GM12878 (cell line): ENCODE measurements around the gene GALK2.

Source experiments
- CHD2 ChIP-seq: IDR thresholded peaks from 2 replicates; pipeline ENCODE4 v1.6.1; 2011; ENCODE audit warnings: low read depth, low read length, improper control_type of control experiment, borderline replicate concordance
- CTCF ChIP-seq, 3 experiments: IDR thresholded peaks in 2 of 3; conservative IDR thresholded peaks in 1 of 3; 2 replicates each; pipeline ENCODE4 v1.5.1; 2011; ENCODE audit warnings: low read depth in 3 of 3, low read length in 3 of 3, mild to moderate bottlenecking in 3 of 3, control low read depth in 2 of 3, moderate library complexity in 2 of 3, inconsistent platforms in 1 of 3, mixed read lengths in 1 of 3; ENCODE audit not compliant: control insufficient read depth in 2 of 3, insufficient read depth in 1 of 3; ENCODE audit errors: extremely low read depth in 1 of 3
- HCFC1 ChIP-seq: fragments of 150-350 bp; IDR thresholded peaks from 2 replicates; pipeline ENCODE4 v1.6.1; 2014; ENCODE audit warnings: low read length

- TF ChIP-seq HCFC1 (no peak), CTCF (IDR thresholded peaks at IDR 0.05 in 2 of 3, conservative IDR thresholded peaks at IDR 0.05 in 1 of 3; ENCODE audit: control insufficient read depth in 2 of 3, extremely low read depth in 1 of 3, insufficient read depth in 1 of 3, low read depth in 3 of 3, low read length in 3 of 3) (no peak), CHD2 (no peak)
Measured at GRCh38 chr15:49200347-49200746, 30.3 kb downstream of the GALK2 start.
